Measurements from ENCODE around the gene GTF2H1. TPM values are rescaled to one million over a fixed set of nuclear protein-coding genes. Genes with fewer than 3 reads are reported as not detected.
"Not testable (repeated sequence)": the region's sequence is repeated elsewhere in the genome, so short reads cannot be mapped to it uniquely, and the experiment has no call there.

GTF2H1 gene
- total and polyA plus RNA-seq, 8 donors: 11.9 to 23.1 (median 18.2) TPM

DNA sequence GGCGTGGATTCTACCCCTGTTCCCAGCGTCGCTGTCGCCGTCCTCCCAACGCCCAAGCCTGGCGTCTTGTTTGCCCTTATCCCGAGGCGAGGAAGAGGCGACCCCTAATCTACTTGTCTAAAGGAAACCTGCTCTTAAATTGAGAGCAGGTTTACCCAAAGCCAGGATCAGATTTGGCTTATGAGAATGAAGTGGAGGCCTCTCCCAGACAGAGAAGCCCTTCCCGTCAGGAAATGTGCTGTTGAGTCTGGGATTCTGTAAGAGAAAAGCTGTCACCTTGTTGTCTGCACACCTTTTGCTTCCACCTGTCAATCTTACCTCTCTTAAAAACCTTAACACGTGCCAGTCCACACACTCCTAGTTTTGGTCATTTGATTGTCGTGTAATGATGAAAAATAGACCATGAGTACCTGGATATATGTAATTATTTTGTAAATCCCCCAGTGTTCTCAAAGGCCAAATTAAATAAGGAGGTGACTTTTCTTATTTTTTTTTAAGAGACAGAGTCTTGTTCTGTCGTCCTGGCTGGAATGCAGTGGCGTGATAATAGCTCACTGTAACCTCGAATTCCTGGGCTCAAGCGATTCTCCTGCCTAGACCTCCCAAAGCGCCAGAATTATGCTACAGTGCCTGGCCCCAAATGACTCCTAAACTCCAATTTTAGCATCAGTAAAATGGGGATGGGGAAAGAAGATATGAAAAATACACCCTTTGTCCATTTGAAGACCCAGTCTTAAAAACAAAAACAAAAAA is 627 bp downstream of the GTF2H1 start:
- Histone ChIP-seq H3K9me3 (no peaks in the 10 kb centered on the region), H3K27me3 (no peaks in the 10 kb centered on the region), H3K27ac (peak overlapping the region; percentile 92 to 98 (median 98)), H3K36me3 (peaks cover 0 to 4% (median 0%) of the 10 kb centered on the region in 3 donors), H3K4me1 (peaks cover 24 to 43% (median 39%) of the 10 kb centered on the region in 3 donors), H3K4me3 (peak overlapping the region; percentile 74 to 86 (median 80))
- no peak for DNase-seq
- intact Hi-C loops (cut with DNase I): no loop called here
- TF ChIP-seq, protein P1, sequence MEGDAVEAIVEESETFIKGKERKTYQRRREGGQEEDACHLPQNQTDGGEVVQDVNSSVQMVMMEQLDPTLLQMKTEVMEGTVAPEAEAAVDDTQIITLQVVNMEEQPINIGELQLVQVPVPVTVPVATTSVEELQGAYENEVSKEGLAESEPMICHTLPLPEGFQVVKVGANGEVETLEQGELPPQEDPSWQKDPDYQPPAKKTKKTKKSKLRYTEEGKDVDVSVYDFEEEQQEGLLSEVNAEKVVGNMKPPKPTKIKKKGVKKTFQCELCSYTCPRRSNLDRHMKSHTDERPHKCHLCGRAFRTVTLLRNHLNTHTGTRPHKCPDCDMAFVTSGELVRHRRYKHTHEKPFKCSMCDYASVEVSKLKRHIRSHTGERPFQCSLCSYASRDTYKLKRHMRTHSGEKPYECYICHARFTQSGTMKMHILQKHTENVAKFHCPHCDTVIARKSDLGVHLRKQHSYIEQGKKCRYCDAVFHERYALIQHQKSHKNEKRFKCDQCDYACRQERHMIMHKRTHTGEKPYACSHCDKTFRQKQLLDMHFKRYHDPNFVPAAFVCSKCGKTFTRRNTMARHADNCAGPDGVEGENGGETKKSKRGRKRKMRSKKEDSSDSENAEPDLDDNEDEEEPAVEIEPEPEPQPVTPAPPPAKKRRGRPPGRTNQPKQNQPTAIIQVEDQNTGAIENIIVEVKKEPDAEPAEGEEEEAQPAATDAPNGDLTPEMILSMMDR (IDR thresholded peaks at IDR 0.05): no peak
- peak in 1 of 4 donors; percentile 1 for ATAC-seq
- FAIRE-seq: no peak
- WGBS, 2 donors: 5 to 7% methylated on average over 18 of the region's 18 CpGs

DNA sequence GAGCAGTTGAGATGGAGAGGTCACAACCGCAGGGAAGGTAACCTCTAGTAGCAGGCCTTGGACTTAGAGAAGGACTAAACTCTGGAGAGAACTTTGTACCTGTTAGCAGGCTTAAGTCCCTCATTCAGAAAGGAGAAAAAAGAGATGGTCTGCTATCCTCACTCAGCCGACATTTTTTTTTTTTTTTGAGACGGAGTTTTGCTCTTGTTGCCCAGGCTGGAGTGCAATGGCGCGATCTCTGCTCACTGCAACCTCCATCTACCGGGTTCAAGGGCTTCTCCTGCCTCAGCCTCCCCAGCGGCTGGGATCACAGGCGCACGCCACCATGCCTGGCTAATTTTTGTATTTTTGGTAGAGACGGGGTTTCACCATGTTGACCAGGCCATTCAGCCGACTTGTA is 1.5 kb downstream of the GTF2H1 start:
- H3K27me3 ChIP-seq; FAIRE-seq; DNase-seq; intact Hi-C loops (cut with DNase I); ATAC-seq; H3K36me3 ChIP-seq; H3K27ac ChIP-seq; H3K9me3 ChIP-seq: not testable (repeated sequence)
- WGBS, 2 donors: 87 to 88% methylated on average over 11 of the region's 11 CpGs
- Histone ChIP-seq H3K4me3 (peak overlapping the region in 2 of 4 donors; percentile 5 to 86), H3K4me1 (peaks cover 24 to 42% (median 39%) of the 10 kb centered on the region in 3 donors)

DNA sequence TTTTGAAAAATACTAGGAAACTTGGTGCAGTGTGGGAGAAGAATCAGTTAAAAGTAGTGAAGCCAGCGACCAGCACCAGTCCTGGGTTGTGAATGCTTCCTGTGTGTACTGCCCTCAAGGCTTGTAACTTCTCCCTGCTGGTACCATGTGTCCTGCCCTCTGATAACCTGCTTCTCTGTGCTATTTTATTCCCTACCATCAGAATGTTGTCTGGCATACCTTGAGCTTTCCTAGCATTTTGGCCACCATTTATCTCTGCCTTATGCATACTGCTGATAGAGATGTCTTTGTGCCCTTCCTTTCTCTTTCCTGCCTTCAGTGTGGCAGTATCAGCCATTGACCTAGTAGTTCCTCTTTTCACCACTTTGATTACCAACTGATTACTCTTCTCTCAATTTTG is 2.0 kb downstream of the GTF2H1 start:
- intact Hi-C loops (cut with DNase I): no loop called here
- H3K4me3 ChIP-seq: peak overlapping the region in 1 of 4 donors; percentile 5
- peaks cover 22 to 42% (median 39%) of the 10 kb centered on the region in 3 donors for H3K4me1 ChIP-seq

GRCh38 chr11:18329196-18329870 is 7.0 kb downstream of the GTF2H1 start:
- no peak overlapping the region for H3K27ac ChIP-seq
- intact Hi-C loops (cut with DNase I): no loop called here
- whole genome bisulfite sequencing, 2 donors: 66 to 67% methylated on average over 5 of the region's 5 CpGs
- peaks cover 0 to 20% (median 5%) of the 10 kb centered on the region in 3 donors for H3K36me3 ChIP-seq
- ATAC-seq: no peak
- TF ChIP-seq, protein P1 (IDR thresholded peaks at IDR 0.05): no peak
- H3K4me1 ChIP-seq: peaks cover 9 to 15% (median 12%) of the 10 kb centered on the region in 3 donors
- no peak overlapping the region for H3K4me3 ChIP-seq
- H3K9me3 ChIP-seq: no peaks in the 10 kb centered on the region
- DNase-seq: no peak
- no peak for FAIRE-seq
- no peaks in the 10 kb centered on the region for H3K27me3 ChIP-seq

More for the DNA sequence above, 2.0 kb downstream of the GTF2H1 start:
- Histone ChIP-seq H3K36me3 (peaks cover 0 to 4% (median 0%) of the 10 kb centered on the region in 3 donors), H3K27ac (no peak overlapping the region), H3K9me3 (no peaks in the 10 kb centered on the region), H3K27me3 (no peaks in the 10 kb centered on the region)
- 75 to 83% methylated on average over 1 of the region's 1 CpG for WGBS, 2 donors
- TF ChIP-seq, protein P1 (IDR thresholded peaks at IDR 0.05): no peak
- no peak for ATAC-seq
- no peak for FAIRE-seq
- DNase-seq: no peak

DNA sequence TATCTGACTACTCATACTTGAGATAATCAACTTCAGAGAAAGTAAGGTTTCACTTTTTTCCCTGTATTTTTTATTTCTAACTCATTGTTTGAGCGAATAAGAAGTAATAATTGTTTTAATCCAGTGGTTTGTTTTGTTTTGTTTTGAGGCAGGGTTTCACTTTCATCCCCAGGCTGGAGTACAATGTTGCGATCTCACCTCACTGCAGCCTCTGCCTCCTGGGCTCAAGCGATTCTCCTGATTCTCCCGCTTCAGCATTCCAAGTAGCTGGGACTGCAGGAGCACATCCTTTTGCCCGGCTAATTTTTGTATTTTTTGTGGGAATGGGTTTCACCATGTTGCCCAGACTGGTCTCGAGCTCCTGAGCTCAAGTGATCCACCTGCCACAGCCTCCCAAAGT is 8.6 kb downstream of the GTF2H1 start:
- no peaks in the 10 kb centered on the region for H3K4me1 ChIP-seq
- intact Hi-C loops (cut with DNase I): no loop called here
- no peak for DNase-seq
- H3K36me3 ChIP-seq: peaks cover 0 to 21% (median 8%) of the 10 kb centered on the region in 3 donors
- no peaks in the 10 kb centered on the region for H3K27me3 ChIP-seq
- no peaks in the 10 kb centered on the region for H3K9me3 ChIP-seq
- H3K4me3 ChIP-seq: no peak overlapping the region
- no peak for ATAC-seq
- no peak for FAIRE-seq
- WGBS, 2 donors: 97% methylated on average over 6 of the region's 6 CpGs
- TF ChIP-seq, protein P1 (IDR thresholded peaks at IDR 0.05): no peak
- no peak overlapping the region for H3K27ac ChIP-seq

Data from pancreas (tissue), 10 donors.